Ureter (tissue), 1 donor: ENCODE data around the gene U2AF1. TPM values are rescaled to one million over a fixed set of nuclear protein-coding genes. Genes with fewer than 3 reads are reported as not detected.
"Not testable (repeated sequence)": the region's sequence is repeated elsewhere in the genome, so short reads cannot be mapped to it uniquely, and the experiment has no call there.

Experiments
- DNase-seq: peaks from one replicate; pipeline ENCODE4 v3.0.0-alpha.2; 2020; ENCODE audit warnings: low spot score
- total RNA-seq: library from RNA; stranded (reverse); gene quantifications from one replicate; pipeline ENCODE4 v1.2.4, GENCODE V29; 2023
- donor health status: DM: yes; HTN: yes; CAD: no.

The U2AF1 gene
- total RNA-seq: 42.1 TPM

GRCh38 chr21:43106965-43107793 lies at the start of gene U2AF1:
Gene U2AF1 (minus strand): TSS chr21:43107570. CDS start chr21:43107494, 76 bp downstream.
- peak; percentile 50 for DNase-seq

- not testable (repeated sequence) for DNase-seq
These were observed 46.2 kb upstream of the U2AF1 start for GRCh38 chr21:43153601-43154000.

GRCh38 chr21:43149344-43149743 lies 42.0 kb upstream of the U2AF1 start:
- DNase-seq: not testable (repeated sequence)

GRCh38 chr21:43147999-43148398 lies 40.6 kb upstream of the U2AF1 start:
- not testable (repeated sequence) for DNase-seq

GRCh38 chr21:43146637-43147036 lies 39.3 kb upstream of the U2AF1 start:
- not testable (repeated sequence) for DNase-seq

GRCh38 chr21:43141407-43141806 lies 34.0 kb upstream of the U2AF1 start:
- not testable (repeated sequence) for DNase-seq

GRCh38 chr21:43138944-43139343 lies 31.6 kb upstream of the U2AF1 start:
- not testable (repeated sequence) for DNase-seq

- not testable (repeated sequence) for DNase-seq
These were observed 27.1 kb upstream of the U2AF1 start for GRCh38 chr21:43134520-43134919.

GRCh38 chr21:43130094-43130493 lies 22.7 kb upstream of the U2AF1 start:
- not testable (repeated sequence) for DNase-seq

GRCh38 chr21:43115956-43116355 lies 8.6 kb upstream of the U2AF1 start:
- not testable (repeated sequence) for DNase-seq

GRCh38 chr21:43114483-43114882 lies 7.1 kb upstream of the U2AF1 start:
- not testable (repeated sequence) for DNase-seq

GRCh38 chr21:43109006-43109405 lies 1.6 kb upstream of the U2AF1 start:
- not testable (repeated sequence) for DNase-seq

- not testable (repeated sequence) for DNase-seq
These were observed 807 bp upstream of the U2AF1 start for GRCh38 chr21:43108177-43108576.

GRCh38 chr21:43107794-43108137 lies 396 bp upstream of the U2AF1 start:
- not testable (repeated sequence) for DNase-seq

GRCh38 chr21:43104642-43105041 lies 2.7 kb downstream of the U2AF1 start:
- DNase-seq: not testable (repeated sequence)

GRCh38 chr21:43102281-43102680 lies 5.1 kb downstream of the U2AF1 start:
- DNase-seq: not testable (repeated sequence)

GRCh38 chr21:43101676-43102075 lies 5.7 kb downstream of the U2AF1 start:
- DNase-seq: not testable (repeated sequence)

- DNase-seq: not testable (repeated sequence)
These were observed 6.4 kb downstream of the U2AF1 start for GRCh38 chr21:43101000-43101399.

- DNase-seq: not testable (repeated sequence)
These were observed 15.3 kb downstream of the U2AF1 start for GRCh38 chr21:43091979-43092614.

GRCh38 chr21:43090947-43091346 lies 16.4 kb downstream of the U2AF1 start:
- DNase-seq: not testable (repeated sequence)

GRCh38 chr21:43089463-43089862 lies 17.9 kb downstream of the U2AF1 start:
- not testable (repeated sequence) for DNase-seq

GRCh38 chr21:43082587-43083300 lies 24.6 kb downstream of the U2AF1 start:
- DNase-seq: not testable (repeated sequence)
